ENCODE data around the gene FNDC11. TPM values are rescaled to one million over a fixed set of nuclear protein-coding genes. Genes with fewer than 3 reads are reported as not detected.

FNDC11 gene
- total and polyA plus RNA-seq, 2 of the 13 experiments (the other 11 are each of a cell fraction or from before 2014, with no cell fraction given) = 0.07 TPM; not detected in 1

DNA sequence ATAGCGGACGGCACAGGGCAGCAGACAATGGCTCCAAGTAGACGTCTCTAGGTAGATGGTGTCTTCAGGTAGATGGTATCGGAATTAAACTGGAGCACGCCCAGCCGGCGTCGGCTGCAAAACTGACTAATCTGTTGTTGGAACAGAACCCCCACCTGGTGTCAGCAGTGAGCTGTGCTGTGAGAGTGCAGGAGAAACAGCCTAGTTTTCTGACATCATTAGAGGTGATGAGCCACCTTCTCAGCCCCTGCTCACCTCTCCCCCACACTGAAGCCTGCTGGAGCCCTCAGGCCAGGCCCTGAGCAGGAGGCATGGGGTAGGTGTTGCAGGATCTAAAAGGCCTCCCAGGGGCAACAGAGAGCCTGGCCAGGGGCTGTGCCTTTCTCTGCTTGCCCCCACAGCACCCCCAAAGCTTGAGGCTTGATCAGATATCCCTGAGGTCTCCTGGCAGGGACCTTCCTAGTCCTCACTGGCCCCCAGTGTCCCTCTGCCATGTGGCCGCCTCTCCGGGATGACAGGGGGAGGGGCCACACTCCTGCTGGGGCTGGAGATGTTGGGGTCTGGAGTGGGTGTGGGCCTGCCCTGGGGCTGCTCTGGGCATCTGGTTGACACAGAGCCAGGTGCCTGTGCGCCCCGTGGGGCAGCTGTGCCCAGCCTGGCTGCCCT, 27.0 kb downstream of the FNDC11 start (continued):
- TF ChIP-seq, protein P1, sequence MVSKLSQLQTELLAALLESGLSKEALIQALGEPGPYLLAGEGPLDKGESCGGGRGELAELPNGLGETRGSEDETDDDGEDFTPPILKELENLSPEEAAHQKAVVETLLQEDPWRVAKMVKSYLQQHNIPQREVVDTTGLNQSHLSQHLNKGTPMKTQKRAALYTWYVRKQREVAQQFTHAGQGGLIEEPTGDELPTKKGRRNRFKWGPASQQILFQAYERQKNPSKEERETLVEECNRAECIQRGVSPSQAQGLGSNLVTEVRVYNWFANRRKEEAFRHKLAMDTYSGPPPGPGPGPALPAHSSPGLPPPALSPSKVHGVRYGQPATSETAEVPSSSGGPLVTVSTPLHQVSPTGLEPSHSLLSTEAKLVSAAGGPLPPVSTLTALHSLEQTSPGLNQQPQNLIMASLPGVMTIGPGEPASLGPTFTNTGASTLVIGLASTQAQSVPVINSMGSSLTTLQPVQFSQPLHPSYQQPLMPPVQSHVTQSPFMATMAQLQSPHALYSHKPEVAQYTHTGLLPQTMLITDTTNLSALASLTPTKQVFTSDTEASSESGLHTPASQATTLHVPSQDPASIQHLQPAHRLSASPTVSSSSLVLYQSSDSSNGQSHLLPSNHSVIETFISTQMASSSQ (IDR thresholded peaks at IDR 0.05; ENCODE audit: low read depth) = no peak
- TF ChIP-seq, protein P1 (CRISPR knock-in tag; IDR thresholded peaks at IDR 0.05; ENCODE audit: borderline replicate concordance) = 0 out of 2 replicates have a peak, but pooled peaks have one; percentile 17
- no peak for TF ChIP-seq U2AF2 (IDR thresholded peaks at IDR 0.05; ENCODE audit: low read depth, low read length)
- peak; percentile 40; the same call in 1 of the 2 replicates for TF ChIP-seq SMAD3 (CRISPR knock-in tag; IDR thresholded peaks at IDR 0.05)
- TF ChIP-seq ARNT2 (CRISPR knock-in tag; IDR thresholded peaks at IDR 0.05; ENCODE audit: low read depth) = peak; percentile 56; the same call in 1 of the 2 replicates
- TF ChIP-seq, protein P2, sequence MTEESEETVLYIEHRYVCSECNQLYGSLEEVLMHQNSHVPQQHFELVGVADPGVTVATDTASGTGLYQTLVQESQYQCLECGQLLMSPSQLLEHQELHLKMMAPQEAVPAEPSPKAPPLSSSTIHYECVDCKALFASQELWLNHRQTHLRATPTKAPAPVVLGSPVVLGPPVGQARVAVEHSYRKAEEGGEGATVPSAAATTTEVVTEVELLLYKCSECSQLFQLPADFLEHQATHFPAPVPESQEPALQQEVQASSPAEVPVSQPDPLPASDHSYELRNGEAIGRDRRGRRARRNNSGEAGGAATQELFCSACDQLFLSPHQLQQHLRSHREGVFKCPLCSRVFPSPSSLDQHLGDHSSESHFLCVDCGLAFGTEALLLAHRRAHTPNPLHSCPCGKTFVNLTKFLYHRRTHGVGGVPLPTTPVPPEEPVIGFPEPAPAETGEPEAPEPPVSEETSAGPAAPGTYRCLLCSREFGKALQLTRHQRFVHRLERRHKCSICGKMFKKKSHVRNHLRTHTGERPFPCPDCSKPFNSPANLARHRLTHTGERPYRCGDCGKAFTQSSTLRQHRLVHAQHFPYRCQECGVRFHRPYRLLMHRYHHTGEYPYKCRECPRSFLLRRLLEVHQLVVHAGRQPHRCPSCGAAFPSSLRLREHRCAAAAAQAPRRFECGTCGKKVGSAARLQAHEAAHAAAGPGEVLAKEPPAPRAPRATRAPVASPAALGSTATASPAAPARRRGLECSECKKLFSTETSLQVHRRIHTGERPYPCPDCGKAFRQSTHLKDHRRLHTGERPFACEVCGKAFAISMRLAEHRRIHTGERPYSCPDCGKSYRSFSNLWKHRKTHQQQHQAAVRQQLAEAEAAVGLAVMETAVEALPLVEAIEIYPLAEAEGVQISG (CRISPR knock-in tag; IDR thresholded peaks at IDR 0.05) = peak; percentile 39; the same call in 1 of the 2 replicates
- peak; percentile 37 for TF ChIP-seq GABPB1 (CRISPR knock-in tag; IDR thresholded peaks at IDR 0.05)
- no peak; the same call in 1 of the 2 replicates for TF ChIP-seq AHR (CRISPR knock-in tag; IDR thresholded peaks at IDR 0.05)
- TF ChIP-seq PATZ1 (CRISPR knock-in tag; IDR thresholded peaks at IDR 0.05) = peak; percentile 43; the same call in 1 of the 2 replicates
- 0 out of 2 replicates have a peak, but pooled peaks have one; percentile 24 for TF ChIP-seq KMT2A (CRISPR knock-in tag; IDR thresholded peaks at IDR 0.05)
- TF ChIP-seq, protein P3, sequence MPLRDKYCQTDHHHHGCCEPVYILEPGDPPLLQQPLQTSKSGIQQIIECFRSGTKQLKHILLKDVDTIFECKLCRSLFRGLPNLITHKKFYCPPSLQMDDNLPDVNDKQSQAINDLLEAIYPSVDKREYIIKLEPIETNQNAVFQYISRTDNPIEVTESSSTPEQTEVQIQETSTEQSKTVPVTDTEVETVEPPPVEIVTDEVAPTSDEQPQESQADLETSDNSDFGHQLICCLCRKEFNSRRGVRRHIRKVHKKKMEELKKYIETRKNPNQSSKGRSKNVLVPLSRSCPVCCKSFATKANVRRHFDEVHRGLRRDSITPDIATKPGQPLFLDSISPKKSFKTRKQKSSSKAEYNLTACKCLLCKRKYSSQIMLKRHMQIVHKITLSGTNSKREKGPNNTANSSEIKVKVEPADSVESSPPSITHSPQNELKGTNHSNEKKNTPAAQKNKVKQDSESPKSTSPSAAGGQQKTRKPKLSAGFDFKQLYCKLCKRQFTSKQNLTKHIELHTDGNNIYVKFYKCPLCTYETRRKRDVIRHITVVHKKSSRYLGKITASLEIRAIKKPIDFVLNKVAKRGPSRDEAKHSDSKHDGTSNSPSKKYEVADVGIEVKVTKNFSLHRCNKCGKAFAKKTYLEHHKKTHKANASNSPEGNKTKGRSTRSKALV (CRISPR knock-in tag; IDR thresholded peaks at IDR 0.05) = peak; percentile 73; the same call in 1 of the 2 replicates
- TF ChIP-seq SALL1 (CRISPR knock-in tag; IDR thresholded peaks at IDR 0.05) = peak; percentile 54; the same call in 1 of the 2 replicates
- 0 out of 2 replicates have a peak, but pooled peaks have one; percentile 60 for TF ChIP-seq CHCHD3 (CRISPR knock-in tag; IDR thresholded peaks at IDR 0.05)
- 0 out of 2 replicates have a peak, but pooled peaks have one; percentile 46 for TF ChIP-seq DZIP1 (CRISPR knock-in tag; IDR thresholded peaks at IDR 0.05)

All from HepG2 (cell line).